ENCODE data around the gene FAM110A.

- TF ChIP-seq CTCF (IDR thresholded peaks at IDR 0.05) (no peak), EP300 (IDR thresholded peaks at IDR 0.05) (no peak), POLR2AphosphoS5 (IDR thresholded peaks at IDR 0.05) (no peak)
These were observed 56.5 kb downstream of the FAM110A start for GRCh38 chr20:889932-890463.

Measured in gastroesophageal sphincter (tissue), 3 donors.